ENCODE measurements around the gene IVL. TPM values are rescaled to one million over a fixed set of nuclear protein-coding genes. Genes with fewer than 3 reads are reported as not detected.

IVL gene
- total RNA-seq, 1 experiment from 2014 or later = 0.55 TPM

- Histone ChIP-seq H3K9me2 (replicated peaks; ENCODE audit: low read length) (no peaks in the 10 kb centered on the region), H3F3A (ENCODE audit: low read length, unreplicated experiment) (no peaks in the 10 kb centered on the region), H3K4me3 (ENCODE audit: low read length) (no peak overlapping the region), H3K4me2 (ENCODE audit: low read length) (no peak overlapping the region), H4K20me1 (ENCODE audit: low read length) (no peaks in the 10 kb centered on the region), H3K79me2 (ENCODE audit: low read length) (no peaks in the 10 kb centered on the region), H3K27ac (ENCODE audit: low read length) (no peak overlapping the region), H3K9ac (ENCODE audit: low read length) (no peak overlapping the region), H3K36me3 (ENCODE audit: low read depth, low read length) (no peaks in the 10 kb centered on the region), H3K4me1 (ENCODE audit: insufficient read depth, low read length) (no peaks in the 10 kb centered on the region), H3K27me3 (ENCODE audit: low read length) (peaks cover 48% of the 10 kb centered on the region), H3K9me3 (ENCODE audit: low read length) (no peaks in the 10 kb centered on the region), H2AFZ (ENCODE audit: low read length) (no peak overlapping the region)
- DNase-seq (no peak), ATAC-seq (no peak)
- ChIA-PET POLR2A (ENCODE audit: unreplicated experiment) (no interaction called here), CTCF (no interaction called here)
- intact Hi-C loops (cut with micrococcal nuclease) = no loop called here
- no peak for TF ChIP-seq EZH2phosphoT487 (IDR thresholded peaks at IDR 0.05; ENCODE audit: borderline replicate concordance, low read length)
- no peak for TF ChIP-seq EZH2 (IDR thresholded peaks at IDR 0.05; ENCODE audit: low read length, unreplicated experiment)
- TF ChIP-seq CTCF (conservative IDR thresholded peaks at IDR 0.05; ENCODE audit: low read depth, low read length) = no peak
- no TSS peak for BruUV-seq (replicated peaks)
Observed at GRCh38 chr1:152946248-152946647, 37.9 kb downstream of the IVL start.

GRCh38 chr1:152946651-152947256, 38.4 kb downstream of the IVL start, which contains the start of gene SPRR5:
SPRR5 (plus strand) TSS chr1:152947206; CDS start chr1:152948555, 1,349 bp downstream.
- no peak within 1 kb of the TSS for H3K4me3 ChIP-seq (ENCODE audit: low read length)
- no peak for DNase-seq
- no peak for TF ChIP-seq EZH2 (IDR thresholded peaks at IDR 0.05; ENCODE audit: low read length, unreplicated experiment)
- no peak for TF ChIP-seq CTCF (conservative IDR thresholded peaks at IDR 0.05; ENCODE audit: low read depth, low read length)
- intact Hi-C loops (cut with micrococcal nuclease) = no loop called here
- no peaks in the 10 kb centered on the region for H3K79me2 ChIP-seq (ENCODE audit: low read length)
- no peak within 1 kb of the TSS for H3K27ac ChIP-seq (ENCODE audit: low read length)
- no peaks in the 10 kb centered on the region for H3K36me3 ChIP-seq (ENCODE audit: low read depth, low read length)
- H3K9me2 ChIP-seq (replicated peaks; ENCODE audit: low read length) = no peaks in the 10 kb centered on the region
- ChIA-PET CTCF (no interaction called here), POLR2A (ENCODE audit: unreplicated experiment) (no interaction called here)
- no peaks in the 10 kb centered on the region for H3F3A ChIP-seq (ENCODE audit: low read length, unreplicated experiment)
- no peaks in the 10 kb centered on the region for H3K9me3 ChIP-seq (ENCODE audit: low read length)
- no peaks in the 10 kb centered on the region for H3K4me1 ChIP-seq (ENCODE audit: insufficient read depth, low read length)
- H3K9ac ChIP-seq (ENCODE audit: low read length) = no peak within 1 kb of the TSS
- BruUV-seq (replicated peaks) = no TSS peak
- no peak within 1 kb of the TSS for H3K4me2 ChIP-seq (ENCODE audit: low read length)
- ATAC-seq = no peak
- H2AFZ ChIP-seq (ENCODE audit: low read length) = no peak within 1 kb of the TSS
- no peaks in the 10 kb centered on the region for H4K20me1 ChIP-seq (ENCODE audit: low read length)
- H3K27me3 ChIP-seq (ENCODE audit: low read length) = peaks cover 52% of the 10 kb centered on the region

GRCh38 chr1:152951711-152952110, 43.4 kb downstream of the IVL start:
- intact Hi-C loops (cut with micrococcal nuclease) = no loop called here
- H3K9me3 ChIP-seq (ENCODE audit: low read length) = no peaks in the 10 kb centered on the region
- POLR2A ChIA-PET (ENCODE audit: unreplicated experiment) = no interaction called here

More at GRCh38 chr1:152951711-152952110, 43.4 kb downstream of the IVL start:
- H3K9me2 ChIP-seq (replicated peaks; ENCODE audit: low read length) = no peaks in the 10 kb centered on the region
- H3K4me2 ChIP-seq (ENCODE audit: low read length) = no peak overlapping the region
- CTCF ChIA-PET = no interaction called here
- H3K79me2 ChIP-seq (ENCODE audit: low read length) = no peaks in the 10 kb centered on the region
- BruUV-seq (replicated peaks) = no TSS peak
- no peak overlapping the region for H2AFZ ChIP-seq (ENCODE audit: low read length)
- no peaks in the 10 kb centered on the region for H4K20me1 ChIP-seq (ENCODE audit: low read length)
- ATAC-seq (no peak), DNase-seq (no peak)
- no peak overlapping the region for H3K4me3 ChIP-seq (ENCODE audit: low read length)
- peaks cover 6% of the 10 kb centered on the region for H3K4me1 ChIP-seq (ENCODE audit: insufficient read depth, low read length)
- no peaks in the 10 kb centered on the region for H3F3A ChIP-seq (ENCODE audit: low read length, unreplicated experiment)
- TF ChIP-seq CTCF (conservative IDR thresholded peaks at IDR 0.05; ENCODE audit: low read depth, low read length) (no peak), EZH2phosphoT487 (IDR thresholded peaks at IDR 0.05; ENCODE audit: borderline replicate concordance, low read length) (no peak), EZH2 (IDR thresholded peaks at IDR 0.05; ENCODE audit: low read length, unreplicated experiment) (no peak)
- H3K27me3 ChIP-seq (ENCODE audit: low read length) = peaks cover 50% of the 10 kb centered on the region
- no peak overlapping the region for H3K9ac ChIP-seq (ENCODE audit: low read length)
- no peak overlapping the region for H3K27ac ChIP-seq (ENCODE audit: low read length)
- no peaks in the 10 kb centered on the region for H3K36me3 ChIP-seq (ENCODE audit: low read depth, low read length)

Measured in PC-3 (cell line).